ENCODE data around the gene SCIN. TPM values are rescaled to one million over a fixed set of nuclear protein-coding genes. Genes with fewer than 3 reads are reported as not detected.

Gene SCIN
- total and polyA plus RNA-seq, 7 donors, result 0.28 to 59.4 (median 1.8) TPM

DNA sequence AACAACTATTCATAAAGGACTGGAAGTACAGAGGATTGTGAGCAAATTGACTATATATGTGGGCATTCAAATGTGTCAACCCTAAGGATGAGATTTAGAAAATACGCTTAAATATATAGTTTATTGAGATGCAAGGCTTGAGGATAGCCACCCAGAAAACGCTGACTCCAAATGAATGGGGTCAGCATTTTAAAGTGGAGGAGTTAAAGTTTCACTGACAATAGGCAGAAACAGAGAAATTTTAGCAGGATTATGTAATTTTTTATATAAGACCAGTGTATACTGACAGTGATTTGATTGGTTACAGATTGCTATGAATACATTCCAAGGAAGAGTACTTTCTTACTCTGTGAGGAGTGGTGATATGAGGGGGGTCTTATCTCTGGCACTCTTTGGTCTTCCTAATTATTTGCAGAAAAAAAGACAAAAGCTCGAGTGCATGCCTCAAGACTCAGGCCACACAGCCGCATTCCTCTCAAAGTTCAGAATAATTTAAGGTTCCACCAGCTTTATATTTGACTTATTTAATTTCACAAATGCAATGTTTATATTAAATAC is 78.3 kb downstream of the SCIN start:
- no peaks in the 10 kb centered on the region for H3K9me3 ChIP-seq
- no peaks in the 10 kb centered on the region for H3K36me3 ChIP-seq
- intact Hi-C loops (cut with DNase I), result no loop called here
- no peaks in the 10 kb centered on the region for H3K27me3 ChIP-seq
- WGBS, 2 donors, result 79 to 83% methylated on average over 4 of the region's 4 CpGs
- no peak for DNase-seq
- H3K4me3 ChIP-seq, result no peak overlapping the region
- peaks cover 0 to 7% (median 0%) of the 10 kb centered on the region in 4 donors for H3K4me1 ChIP-seq
- H3K27ac ChIP-seq, result no peak overlapping the region
- no peak for TF ChIP-seq POLR2AphosphoS5 (IDR thresholded peaks at IDR 0.05)
- no peak for TF ChIP-seq EP300 (IDR thresholded peaks at IDR 0.05)
- TF ChIP-seq, protein P1, sequence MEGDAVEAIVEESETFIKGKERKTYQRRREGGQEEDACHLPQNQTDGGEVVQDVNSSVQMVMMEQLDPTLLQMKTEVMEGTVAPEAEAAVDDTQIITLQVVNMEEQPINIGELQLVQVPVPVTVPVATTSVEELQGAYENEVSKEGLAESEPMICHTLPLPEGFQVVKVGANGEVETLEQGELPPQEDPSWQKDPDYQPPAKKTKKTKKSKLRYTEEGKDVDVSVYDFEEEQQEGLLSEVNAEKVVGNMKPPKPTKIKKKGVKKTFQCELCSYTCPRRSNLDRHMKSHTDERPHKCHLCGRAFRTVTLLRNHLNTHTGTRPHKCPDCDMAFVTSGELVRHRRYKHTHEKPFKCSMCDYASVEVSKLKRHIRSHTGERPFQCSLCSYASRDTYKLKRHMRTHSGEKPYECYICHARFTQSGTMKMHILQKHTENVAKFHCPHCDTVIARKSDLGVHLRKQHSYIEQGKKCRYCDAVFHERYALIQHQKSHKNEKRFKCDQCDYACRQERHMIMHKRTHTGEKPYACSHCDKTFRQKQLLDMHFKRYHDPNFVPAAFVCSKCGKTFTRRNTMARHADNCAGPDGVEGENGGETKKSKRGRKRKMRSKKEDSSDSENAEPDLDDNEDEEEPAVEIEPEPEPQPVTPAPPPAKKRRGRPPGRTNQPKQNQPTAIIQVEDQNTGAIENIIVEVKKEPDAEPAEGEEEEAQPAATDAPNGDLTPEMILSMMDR (IDR thresholded peaks at IDR 0.05), result no peak
- TF ChIP-seq POLR2A (IDR thresholded peaks at IDR 0.05), result no peak

DNA sequence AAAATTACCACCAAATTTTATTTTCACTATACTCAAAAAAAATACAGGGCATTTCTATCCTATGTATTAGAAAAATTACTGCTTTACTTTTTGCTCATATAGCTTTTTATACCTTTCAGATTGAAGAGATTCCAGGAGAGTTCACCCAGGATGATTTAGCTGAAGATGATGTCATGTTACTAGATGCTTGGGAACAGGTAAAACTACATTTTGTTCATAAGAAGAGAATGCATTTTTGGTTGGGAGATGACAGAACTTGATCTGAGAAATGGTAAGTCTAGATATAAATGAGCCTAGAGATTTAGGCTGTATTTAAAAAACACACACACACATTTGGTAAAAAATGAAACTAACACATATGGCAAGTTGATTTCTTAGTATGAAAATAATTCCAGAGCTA is 78.8 kb downstream of the SCIN start:
- H3K4me3 ChIP-seq, result no peak overlapping the region
- H3K9me3 ChIP-seq, result no peaks in the 10 kb centered on the region
- peaks cover 0 to 7% (median 0%) of the 10 kb centered on the region in 4 donors for H3K4me1 ChIP-seq
- TF ChIP-seq, protein P1 (IDR thresholded peaks at IDR 0.05), result no peak
- H3K36me3 ChIP-seq, result no peaks in the 10 kb centered on the region
- intact Hi-C loops (cut with DNase I), result no loop called here
- H3K27ac ChIP-seq, result no peak overlapping the region
- H3K27me3 ChIP-seq, result no peaks in the 10 kb centered on the region
- no peak for DNase-seq

DNA sequence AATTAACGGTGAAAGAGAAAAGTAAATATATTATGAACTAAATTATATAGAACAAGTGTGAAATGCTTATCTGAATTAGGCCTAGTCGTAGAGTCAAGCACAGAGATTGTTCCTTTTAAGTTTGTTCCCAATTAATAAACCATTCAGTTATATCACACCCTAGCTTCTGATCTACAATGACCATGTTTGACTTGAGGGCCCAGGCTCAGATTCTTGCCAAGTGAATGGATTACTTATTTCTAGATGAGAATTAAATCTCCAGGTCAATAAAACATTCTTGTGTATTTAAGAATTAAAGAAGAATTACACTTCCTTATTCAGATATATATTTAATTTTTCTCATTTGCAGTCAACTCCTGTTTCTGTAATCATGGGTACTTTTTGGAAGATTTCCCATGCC is 79.6 kb downstream of the SCIN start:
- H3K9me3 ChIP-seq, result no peaks in the 10 kb centered on the region
- H3K4me1 ChIP-seq, result peaks cover 0 to 7% (median 0%) of the 10 kb centered on the region in 4 donors
- no peaks in the 10 kb centered on the region for H3K27me3 ChIP-seq
- DNase-seq, result no peak
- TF ChIP-seq, protein P1 (IDR thresholded peaks at IDR 0.05), result no peak
- TF ChIP-seq POLR2AphosphoS5 (IDR thresholded peaks at IDR 0.05) (no peak), EP300 (IDR thresholded peaks at IDR 0.05) (no peak), POLR2A (IDR thresholded peaks at IDR 0.05) (no peak)
- WGBS, 2 donors, result 19 to 66% methylated on average over 2 of the region's 2 CpGs
- no peak overlapping the region for H3K4me3 ChIP-seq
- intact Hi-C loops (cut with DNase I), result no loop called here
- H3K27ac ChIP-seq, result no peak overlapping the region
- no peaks in the 10 kb centered on the region for H3K36me3 ChIP-seq

DNA sequence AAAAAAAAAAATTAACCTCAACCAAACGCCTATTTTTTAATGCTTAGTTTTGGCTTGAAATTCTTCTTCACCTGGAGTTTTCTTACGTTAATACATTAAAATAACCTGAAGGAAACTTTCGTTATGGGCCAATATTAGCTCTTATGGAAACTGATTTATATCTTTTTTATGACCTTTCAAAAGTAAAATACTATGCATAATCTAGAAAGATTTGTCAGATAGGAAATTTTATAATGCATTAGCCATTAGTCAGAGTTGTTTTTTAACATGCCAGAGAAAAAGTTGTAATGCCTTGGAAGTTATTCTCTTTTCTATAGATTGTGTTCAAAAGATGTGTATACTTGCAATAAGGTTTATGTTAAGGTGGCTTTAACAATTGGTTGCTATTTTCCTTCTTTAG is 82.6 kb downstream of the SCIN start:
- H3K27ac ChIP-seq, result no peak overlapping the region
- intact Hi-C loops (cut with DNase I), result no loop called here

DNA sequence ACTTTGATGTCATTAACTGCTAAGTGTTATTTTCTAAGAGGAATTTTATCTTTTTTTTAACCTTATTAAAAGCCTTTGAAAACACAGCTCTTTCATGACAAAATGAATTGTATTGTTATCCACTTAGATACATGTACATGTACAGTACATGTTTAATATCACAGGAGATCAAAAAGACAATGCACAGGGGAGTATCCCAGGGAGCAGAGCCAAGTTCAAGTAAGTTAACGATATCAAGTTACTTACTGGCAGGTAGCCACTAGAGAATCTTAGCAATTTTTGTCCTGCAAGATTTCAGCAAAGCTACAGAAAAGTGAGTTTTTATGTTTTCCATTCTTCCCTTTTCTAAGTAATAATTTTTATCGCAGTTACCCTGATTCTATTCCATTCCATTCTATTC is 83.0 kb downstream of the SCIN start:
- no peak for DNase-seq
- WGBS, 2 donors, result 60 to 72% methylated on average over 2 of the region's 2 CpGs
- H3K36me3 ChIP-seq, result no peaks in the 10 kb centered on the region
- intact Hi-C loops (cut with DNase I), result no loop called here
- no peak overlapping the region for H3K27ac ChIP-seq
- H3K27me3 ChIP-seq, result no peaks in the 10 kb centered on the region
- TF ChIP-seq, protein P1 (IDR thresholded peaks at IDR 0.05), result no peak
- no peak for TF ChIP-seq POLR2A (IDR thresholded peaks at IDR 0.05)
- no peak for TF ChIP-seq POLR2AphosphoS5 (IDR thresholded peaks at IDR 0.05)
- no peak for TF ChIP-seq EP300 (IDR thresholded peaks at IDR 0.05)
- peaks cover 0 to 5% (median 0%) of the 10 kb centered on the region in 4 donors for H3K4me1 ChIP-seq
- H3K9me3 ChIP-seq, result no peaks in the 10 kb centered on the region
- no peak overlapping the region for H3K4me3 ChIP-seq

More for the DNA sequence above, 82.6 kb downstream of the SCIN start:
- no peaks in the 10 kb centered on the region for H3K27me3 ChIP-seq
- H3K4me3 ChIP-seq, result no peak overlapping the region
- no peaks in the 10 kb centered on the region for H3K9me3 ChIP-seq
- no peak for TF ChIP-seq POLR2AphosphoS5 (IDR thresholded peaks at IDR 0.05)
- peaks cover 0 to 5% (median 0%) of the 10 kb centered on the region in 4 donors for H3K4me1 ChIP-seq
- no peaks in the 10 kb centered on the region for H3K36me3 ChIP-seq
- WGBS, 2 donors, result 87 to 88% methylated on average over 3 of the region's 3 CpGs
- DNase-seq, result no peak

All from sigmoid colon (tissue), 7 donors.